Activated CD4-positive, alpha-beta T cell treated with anti-CD3 and anti-CD28 coated beads, Interleukin-10, Interleukin-2, amounts not matched to agents 100 ng/mL and 50 ng/mL, durations not matched to agents 16 hours and 8 hours (primary cell): ENCODE results near the gene PASD1.
"Not testable (repeated sequence)": the region's sequence is repeated elsewhere in the genome, so short reads cannot be mapped to it uniquely, and the experiment has no call there.

Experiments used
- DNase-seq: peaks from one replicate; pipeline ENCODE4 v3.0.0-alpha.2; 2020

Gene PASD1

DNA sequence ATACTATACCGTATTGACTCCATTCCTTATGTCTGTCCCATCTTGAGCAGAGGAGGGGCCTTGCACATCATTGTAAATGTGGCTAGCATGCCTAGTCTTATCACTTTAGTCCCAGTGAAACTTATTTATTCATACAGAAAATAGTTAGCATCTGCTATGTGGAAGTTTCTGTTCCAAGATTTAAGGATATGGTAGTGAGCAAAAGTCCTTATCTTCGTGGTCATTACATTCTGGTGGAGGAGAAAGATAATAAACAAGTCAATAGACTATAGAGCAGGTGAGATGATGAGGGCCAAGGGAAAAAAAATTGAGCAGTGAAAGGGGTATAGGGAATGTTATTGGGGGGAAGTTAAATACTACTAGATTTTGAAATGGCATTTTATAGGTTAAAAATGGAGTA, 68.3 kb downstream of the PASD1 start:
- no peak for DNase-seq

- no peak for DNase-seq
Measured at GRCh38 chrX:151633157-151633556, 69.7 kb downstream of the PASD1 start.

DNA sequence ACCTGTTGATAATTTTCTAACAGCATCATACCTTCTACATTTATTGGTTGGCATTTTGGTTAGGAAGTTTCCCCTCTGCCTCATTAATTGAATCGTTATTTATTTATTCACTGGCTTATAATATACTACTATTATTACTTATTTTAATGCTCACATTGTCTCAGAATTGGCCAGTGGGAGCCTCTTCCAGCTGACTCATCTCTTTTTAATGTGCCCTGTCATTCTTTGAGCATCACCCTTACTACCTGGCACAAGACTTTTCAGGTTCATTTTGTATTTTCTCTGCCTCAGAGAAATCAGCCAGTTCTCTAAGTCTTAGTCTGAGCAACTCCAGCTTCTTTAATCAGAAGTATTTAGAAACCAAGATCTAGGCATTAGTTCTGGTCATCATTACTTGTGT, 71.5 kb downstream of the PASD1 start:
- DNase-seq: no peak

GRCh38 chrX:151641564-151641963, 78.1 kb downstream of the PASD1 start:
- no peak for DNase-seq

GRCh38 chrX:151675121-151675746, 111.8 kb downstream of the PASD1 start:
- DNase-seq: no peak

GRCh38 chrX:151676196-151676595, 112.7 kb downstream of the PASD1 start:
- DNase-seq: no peak

DNA sequence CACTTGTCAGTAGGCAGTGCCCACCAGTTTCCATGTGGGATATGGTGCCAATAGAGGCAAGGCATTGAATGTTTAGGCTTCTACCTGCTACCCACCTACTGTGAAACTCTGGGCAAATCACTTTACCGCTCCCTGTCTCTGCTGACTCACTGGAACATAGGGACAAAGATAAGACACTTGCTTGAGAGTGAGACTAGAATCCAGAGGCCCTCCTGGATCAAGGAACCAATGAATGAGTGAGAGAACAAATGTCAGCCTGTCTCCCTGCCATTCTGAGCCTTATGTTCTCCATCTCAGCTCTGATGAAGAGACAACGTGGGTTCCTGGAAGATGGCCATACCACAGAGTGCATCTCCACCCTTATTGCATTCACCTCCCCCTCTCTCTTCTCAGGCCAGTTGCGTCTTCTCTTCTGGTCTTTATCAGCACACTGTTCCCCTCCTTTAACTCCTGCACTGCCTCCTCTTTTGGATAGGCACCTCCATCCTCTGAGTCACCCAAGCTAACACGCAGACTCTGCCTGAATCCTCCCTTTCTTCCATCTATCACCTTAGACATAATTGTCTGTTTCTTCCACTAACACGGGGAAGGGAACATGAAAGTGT, 116.4 kb downstream of the PASD1 start:
- no peak for DNase-seq

GRCh38 chrX:151680805-151681204, 117.3 kb downstream of the PASD1 start:
- DNase-seq: peak; percentile 75

GRCh38 chrX:151687635-151688034, 124.2 kb downstream of the PASD1 start:
- DNase-seq: no peak

GRCh38 chrX:151688695-151689094, 125.2 kb downstream of the PASD1 start:
- DNase-seq: no peak

DNA sequence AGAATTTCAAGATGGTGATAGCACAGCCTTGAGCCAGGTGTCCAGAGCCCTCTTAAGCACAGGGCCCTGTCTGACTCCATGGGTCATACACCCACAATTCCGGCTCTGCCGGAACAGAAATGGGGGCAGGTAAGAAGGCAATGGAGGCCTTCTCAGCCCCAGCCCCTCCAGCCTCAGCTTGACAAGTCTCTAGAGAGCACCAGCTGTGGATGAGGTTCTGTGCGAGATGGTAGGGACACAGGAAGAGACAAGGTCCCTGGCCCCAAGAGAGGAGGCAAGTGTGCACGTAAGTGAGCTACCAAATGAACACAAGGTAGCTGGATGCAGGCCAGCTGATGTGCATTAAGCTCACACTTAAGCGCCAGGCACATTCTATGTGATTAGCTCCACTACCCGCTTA, 129.3 kb downstream of the PASD1 start:
- DNase-seq: no peak

- DNase-seq: no peak
Measured at GRCh38 chrX:151694121-151694520, 130.6 kb downstream of the PASD1 start.

DNA sequence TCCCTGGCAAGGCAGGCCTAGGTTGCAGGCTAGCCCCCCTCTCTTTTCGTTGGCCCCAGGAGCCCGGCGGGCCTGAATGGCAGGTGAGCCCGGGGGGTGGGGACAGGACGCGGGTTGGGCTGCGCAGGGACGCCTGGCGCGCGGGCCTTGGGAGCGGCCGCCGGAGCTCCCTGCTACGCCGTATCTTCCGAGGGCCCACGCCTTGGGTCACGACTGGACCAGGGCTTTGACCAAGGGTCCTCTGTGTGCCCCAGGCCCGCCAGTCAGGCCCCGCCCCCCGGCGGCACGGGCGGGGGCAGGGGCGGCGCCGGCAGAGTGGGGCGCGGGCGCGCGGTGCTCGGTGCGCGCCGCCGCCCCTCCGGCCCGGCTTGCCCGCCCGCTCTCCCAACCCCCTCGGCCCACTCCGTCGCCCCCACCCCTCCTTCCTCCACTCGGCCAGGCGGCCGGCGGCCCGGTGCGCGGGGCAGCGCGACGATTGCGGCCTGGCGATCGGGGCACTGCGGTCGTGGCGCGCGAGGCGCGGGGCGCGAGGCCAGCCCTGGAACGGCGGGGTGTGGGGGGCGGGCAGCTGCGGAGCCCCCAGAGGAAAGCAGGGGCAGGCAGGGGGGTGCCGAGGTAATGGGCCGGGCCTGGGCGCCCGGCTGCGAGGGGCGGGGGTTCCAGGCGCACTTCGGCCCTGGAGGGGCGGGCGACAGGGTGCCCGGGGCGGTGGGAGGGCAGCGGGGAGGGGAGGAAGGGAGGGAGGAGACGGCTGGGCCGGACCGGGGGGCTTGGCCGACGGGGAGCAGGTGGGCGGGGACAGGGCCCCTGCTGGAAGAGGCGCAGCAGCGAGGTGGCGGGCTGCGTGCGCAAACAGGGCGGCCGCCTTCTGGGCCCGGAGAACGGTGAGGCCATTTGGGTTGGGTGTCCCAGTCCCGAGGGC, 131.4 kb downstream of the PASD1 start, which contains the start of gene PRRG3:
Gene PRRG3 (plus strand): TSS at position 798 of the 922 bp plus-strand sequence. CDS start 3,357 bp downstream, outside the sequence.
- no peak for DNase-seq

GRCh38 chrX:151695583-151696340, 132.3 kb downstream of the PASD1 start:
- DNase-seq: no peak

GRCh38 chrX:151697082-151697481, 133.6 kb downstream of the PASD1 start:
- DNase-seq: not testable (repeated sequence)

GRCh38 chrX:151697522-151697921, 134.0 kb downstream of the PASD1 start:
- DNase-seq: no peak

DNA sequence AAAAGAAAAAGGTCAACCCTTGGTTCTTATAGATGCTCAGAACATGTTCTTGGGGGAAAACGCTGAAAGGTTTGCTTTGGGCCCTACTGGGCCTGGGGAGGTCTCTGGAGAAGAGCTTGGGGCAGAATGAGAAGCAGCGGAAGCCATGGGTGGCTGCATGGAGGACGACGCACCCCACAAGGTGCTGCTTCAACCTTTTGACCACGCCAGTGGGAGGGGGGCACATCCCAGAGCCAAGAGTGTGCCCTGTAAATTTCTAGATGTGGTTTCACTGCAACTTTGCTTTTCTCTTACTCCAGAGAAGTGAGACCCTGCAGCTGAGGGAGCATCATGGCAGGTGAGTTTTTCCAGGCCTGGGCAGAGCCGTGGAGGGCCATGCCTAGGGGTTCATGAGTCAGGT, 135.0 kb downstream of the PASD1 start:
- DNase-seq: no peak

DNA sequence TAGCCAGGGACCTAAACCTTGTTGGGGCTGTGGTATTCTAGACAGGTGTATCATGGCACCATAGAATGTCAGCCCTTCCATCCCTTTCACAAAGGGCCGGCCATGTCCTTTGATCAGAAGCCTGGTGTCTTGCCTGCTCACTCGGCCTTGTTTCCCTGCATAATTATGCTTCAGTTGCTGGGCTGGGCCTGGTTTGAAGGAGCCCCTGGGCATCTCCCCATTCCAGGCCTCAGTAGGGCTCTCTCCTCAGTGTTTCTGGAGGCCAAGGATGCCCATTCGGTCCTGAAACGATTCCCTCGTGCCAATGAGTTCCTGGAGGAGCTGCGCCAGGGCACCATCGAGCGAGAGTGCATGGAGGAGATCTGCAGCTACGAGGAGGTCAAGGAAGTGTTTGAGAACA, 136.3 kb downstream of the PASD1 start:
- DNase-seq: no peak

- DNase-seq: no peak
Measured at GRCh38 chrX:151700581-151700980, 137.1 kb downstream of the PASD1 start.

DNA sequence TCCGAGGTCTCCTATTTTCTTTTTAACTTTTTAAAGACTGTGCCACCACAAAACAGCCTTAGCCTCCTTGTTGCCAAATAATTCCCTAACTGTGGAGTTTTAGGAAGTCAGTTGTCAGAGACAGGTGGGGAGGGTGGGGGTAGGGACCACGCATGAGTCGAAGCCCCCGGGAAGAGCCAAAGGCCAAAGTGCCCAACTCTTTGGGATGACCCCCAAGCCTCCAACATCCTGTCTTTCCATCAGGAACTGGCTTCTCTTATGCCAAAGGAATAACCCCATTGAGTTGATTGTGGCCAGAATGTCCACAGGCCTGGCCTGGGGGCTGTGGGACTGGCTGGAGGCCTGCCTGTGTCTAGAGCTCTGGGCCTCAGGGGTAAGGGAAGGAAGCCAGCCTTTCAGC, 137.6 kb downstream of the PASD1 start:
- no peak for DNase-seq

- DNase-seq: no peak
Measured at GRCh38 chrX:151701531-151701930, 138.1 kb downstream of the PASD1 start.

DNA sequence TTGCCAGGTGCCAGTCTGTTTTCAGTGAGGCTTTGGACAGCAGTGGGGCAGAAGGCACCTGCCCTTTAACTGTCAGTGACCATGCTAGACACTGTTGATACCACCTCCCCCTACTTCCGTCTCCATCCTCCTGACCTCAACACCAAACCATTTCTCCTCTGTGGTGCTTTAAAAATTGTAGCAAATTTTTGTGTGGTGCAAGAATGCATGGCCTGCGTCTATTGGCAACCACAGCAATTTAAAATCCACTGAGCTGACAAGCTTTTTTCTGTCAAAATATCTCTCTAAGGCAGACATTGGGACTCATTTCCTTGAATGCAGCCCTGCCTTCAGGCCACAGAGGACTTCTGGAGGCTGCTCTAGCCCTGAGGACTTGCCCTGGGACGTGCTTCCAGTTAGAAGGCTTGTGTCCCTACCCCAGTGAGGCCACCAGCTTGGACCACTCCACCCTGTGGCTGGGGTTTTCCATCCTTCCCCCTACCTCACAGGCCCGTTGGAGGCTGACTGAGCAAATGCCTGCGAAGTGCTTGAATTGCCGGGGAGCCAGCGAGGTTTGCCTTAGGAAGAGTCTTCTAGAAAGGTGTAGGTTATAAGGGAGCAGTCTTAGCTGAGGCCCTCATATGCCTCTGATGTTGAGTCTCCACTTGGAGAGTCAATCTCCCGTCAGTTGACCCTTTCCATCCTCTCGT, 138.7 kb downstream of the PASD1 start:
- no peak for DNase-seq
